ENCODE results near the gene CYP3A7. TPM values are rescaled to one million over a fixed set of nuclear protein-coding genes. Genes with fewer than 3 reads are reported as not detected.
"Not testable (repeated sequence)": the region's sequence is repeated elsewhere in the genome, so short reads cannot be mapped to it uniquely, and the experiment has no call there.

Gene CYP3A7
- total RNA-seq, 1 donor, result not detected

- TF ChIP-seq CTCF (IDR thresholded peaks at IDR 0.05; ENCODE audit: insufficient read depth, low read depth, low read length), result no peak
- no peak for DNase-seq (ENCODE audit: low read depth)
- no peak overlapping the region for H3K4me3 ChIP-seq (ENCODE audit: low read depth, low read length)
These were observed 20.1 kb upstream of the CYP3A7 start for GRCh38 chr7:99755085-99755484.

GRCh38 chr7:99752356-99752755 is 17.4 kb upstream of the CYP3A7 start:
- H3K4me3 ChIP-seq (ENCODE audit: low read depth, low read length), result no peak overlapping the region
- DNase-seq (ENCODE audit: low read depth), result peak; percentile 33
- no peak for TF ChIP-seq CTCF (IDR thresholded peaks at IDR 0.05; ENCODE audit: insufficient read depth, low read depth, low read length)

GRCh38 chr7:99751322-99752052 is 16.5 kb upstream of the CYP3A7 start:
- H3K4me3 ChIP-seq (ENCODE audit: low read depth, low read length), result not testable (repeated sequence)
- peak; percentile 21 for DNase-seq (ENCODE audit: low read depth)

GRCh38 chr7:99748846-99749579 is 14.0 kb upstream of the CYP3A7 start:
- no peak overlapping the region for H3K4me3 ChIP-seq (ENCODE audit: low read depth, low read length)
- TF ChIP-seq CTCF (IDR thresholded peaks at IDR 0.05; ENCODE audit: insufficient read depth, low read depth, low read length), result no peak
- DNase-seq (ENCODE audit: low read depth), result no peak

GRCh38 chr7:99746915-99747314 is 11.9 kb upstream of the CYP3A7 start:
- not testable (repeated sequence) for DNase-seq (ENCODE audit: low read depth); H3K4me3 ChIP-seq (ENCODE audit: low read depth, low read length)

GRCh38 chr7:99745395-99745794 is 10.4 kb upstream of the CYP3A7 start:
- not testable (repeated sequence) for DNase-seq (ENCODE audit: low read depth); H3K4me3 ChIP-seq (ENCODE audit: low read depth, low read length)

GRCh38 chr7:99742737-99743394 is 7.9 kb upstream of the CYP3A7 start:
- DNase-seq (ENCODE audit: low read depth), result no peak
- TF ChIP-seq CTCF (IDR thresholded peaks at IDR 0.05; ENCODE audit: insufficient read depth, low read depth, low read length), result no peak
- no peak overlapping the region for H3K4me3 ChIP-seq (ENCODE audit: low read depth, low read length)

GRCh38 chr7:99741441-99741795 is 6.4 kb upstream of the CYP3A7 start:
- no peak for TF ChIP-seq CTCF (IDR thresholded peaks at IDR 0.05; ENCODE audit: insufficient read depth, low read depth, low read length)
- no peak for DNase-seq (ENCODE audit: low read depth)
- H3K4me3 ChIP-seq (ENCODE audit: low read depth, low read length), result no peak overlapping the region

All from fibroblast of villous mesenchyme (primary cell).